NCI-H1105 treated with DMSO at 0.1 percent for 48 hours (cell line): Measurements from ENCODE around the gene DNAAF3.

ENCODE experiments used
- DNase-seq: peaks from one replicate; lab custom pipeline; 2025; lab: John Stamatoyannopoulos, UW

The DNAAF3 gene

GRCh38 chr19:55153652-55154264 lies 12.7 kb downstream of the DNAAF3 start:
- no peak for DNase-seq

GRCh38 chr19:55152017-55152416 lies 14.4 kb downstream of the DNAAF3 start:
- no peak for DNase-seq

GRCh38 chr19:55149078-55150003 lies 17.1 kb downstream of the DNAAF3 start, which contains the start of gene TNNT1:
TNNT1 (minus strand) TSS chr19:55149206; CDS start chr19:55147157, 2,049 bp downstream.
- no peak for DNase-seq

- DNase-seq, result no peak
Observed at GRCh38 chr19:55147545-55148251, 18.7 kb downstream of the DNAAF3 start.

- peak; percentile 74 for DNase-seq
Observed at GRCh38 chr19:55146705-55147273, 19.6 kb downstream of the DNAAF3 start.

- DNase-seq, result peak; percentile 51
Observed at GRCh38 chr19:55146078-55146704, 20.2 kb downstream of the DNAAF3 start.

- DNase-seq, result no peak
Observed at GRCh38 chr19:55145232-55145631, 21.2 kb downstream of the DNAAF3 start.

- DNase-seq, result no peak
Observed at GRCh38 chr19:55141696-55142095, 24.7 kb downstream of the DNAAF3 start.

- no peak for DNase-seq
Observed at GRCh38 chr19:55137915-55138314, 28.5 kb downstream of the DNAAF3 start.

- no peak for DNase-seq
Observed at GRCh38 chr19:55136399-55137102, 29.9 kb downstream of the DNAAF3 start.

GRCh38 chr19:55134736-55135135 lies 31.7 kb downstream of the DNAAF3 start:
- DNase-seq, result no peak

- no peak for DNase-seq
Observed at GRCh38 chr19:55133639-55134444, 32.6 kb downstream of the DNAAF3 start.

- no peak for DNase-seq
Observed at GRCh38 chr19:55132453-55133129, 33.8 kb downstream of the DNAAF3 start.

- no peak for DNase-seq
Observed at GRCh38 chr19:55131421-55131820, 35.0 kb downstream of the DNAAF3 start.

GRCh38 chr19:55119053-55119452 lies 47.4 kb downstream of the DNAAF3 start:
- DNase-seq, result no peak

- DNase-seq, result no peak
Observed at GRCh38 chr19:55118401-55118991, 47.9 kb downstream of the DNAAF3 start.

GRCh38 chr19:55117663-55118391 lies 48.6 kb downstream of the DNAAF3 start:
- peak; percentile 99 for DNase-seq

- DNase-seq, result no peak
Observed at GRCh38 chr19:55116859-55117662, 49.4 kb downstream of the DNAAF3 start, which contains the start of gene PPP1R12C. PPP1R12C (minus strand) TSS chr19:55117637; CDS start chr19:55117543, 94 bp downstream.
